GM23338 (cell line): Measurements from ENCODE around the gene ARL2BP. TPM values are rescaled to one million over a fixed set of nuclear protein-coding genes. Genes with fewer than 3 reads are reported as not detected.

Experiments
- ATAC-seq: fragments of 200-7000 bp; cut with Tn5 transposase; 3 replicates; pipeline ENCODE4 v1.9.1; 2020
- DNase-seq: peaks from one replicate; pipeline ENCODE4 v3.0.0-alpha.2; 2015; ENCODE audit warnings: low spot score
- H2AFZ ChIP-seq: fragments of 200-600 bp; sonication (generic); 2 replicates; pipeline ENCODE4 v1.8.0; 2016; ENCODE audit warnings: antibody characterized with exemption, mild to moderate bottlenecking, moderate library complexity
- H3F3A ChIP-seq: fragments of 200-600 bp; sonication (generic); replicated peaks from 2 replicates; pipeline ENCODE4 v1.8.0; 2017; ENCODE audit warnings: antibody characterized with exemption, mixed run types, low read depth
- H3K27ac ChIP-seq: fragments of 200-600 bp; sonication (generic); 2 replicates; pipeline ENCODE4 v1.6.1; 2016; ENCODE audit warnings: low read depth
- H3K27me3 ChIP-seq: fragments of 200-600 bp; sonication (generic); 2 replicates; pipeline ENCODE4 v1.8.0; 2016; ENCODE audit warnings: mild to moderate bottlenecking, mixed run types, moderate library complexity; ENCODE audit not compliant: insufficient read depth
- H3K36me3 ChIP-seq: fragments of 200-600 bp; sonication (generic); 2 replicates; pipeline ENCODE4 v1.8.0; 2016; ENCODE audit warnings: mild to moderate bottlenecking; ENCODE audit not compliant: insufficient read depth
- H3K4me1 ChIP-seq: fragments of 200-600 bp; sonication (generic); 2 replicates; pipeline ENCODE4 v1.8.0; 2016; ENCODE audit warnings: mild to moderate bottlenecking, moderate library complexity; ENCODE audit not compliant: insufficient read depth
- H3K4me2 ChIP-seq: fragments of 200-600 bp; sonication (generic); 2 replicates; pipeline ENCODE4 v1.7.1; 2017; ENCODE audit warnings: mixed run types
- H3K4me3 ChIP-seq: fragments of 200-600 bp; sonication (generic); 2 replicates; pipeline ENCODE4 v1.6.1; 2016; ENCODE audit warnings: mixed run types
- H3K79me2 ChIP-seq: fragments of 200-600 bp; sonication (generic); replicated peaks from 2 replicates; pipeline ENCODE4 v1.8.0; 2017; ENCODE audit warnings: mild to moderate bottlenecking; ENCODE audit not compliant: insufficient read depth
- H3K9me2 ChIP-seq: fragments of 200-600 bp; sonication (generic); 2 replicates; pipeline ENCODE4 v1.8.0; 2017; ENCODE audit not compliant: insufficient read depth
- H4K20me1 ChIP-seq: fragments of 200-600 bp; sonication (generic); replicated peaks from 2 replicates; pipeline ENCODE4 v1.8.0; 2017; ENCODE audit warnings: mild to moderate bottlenecking; ENCODE audit not compliant: insufficient read depth
- H3K27ac Mint-ChIP-seq: 2 replicates; pipeline ENCODE4 v1.8.0; 2020; ENCODE audit warnings: inconsistent platforms, mild to moderate bottlenecking, moderate library complexity, mixed read lengths
- H3K27me3 Mint-ChIP-seq: 3 replicates; pipeline ENCODE4 v1.8.0; 2022; ENCODE audit warnings: low read depth, mild to moderate bottlenecking, moderate library complexity, mixed read lengths, inconsistent platforms; ENCODE audit not compliant: insufficient read depth, poor library complexity
- H3K36me3 Mint-ChIP-seq: 3 replicates; pipeline ENCODE4 v1.8.0; 2021; ENCODE audit warnings: low read depth, mild to moderate bottlenecking, inconsistent platforms, moderate library complexity, mixed read lengths
- H3K4me1 Mint-ChIP-seq: 3 replicates; pipeline ENCODE4 v1.8.0; 2020; ENCODE audit warnings: mild to moderate bottlenecking, inconsistent platforms, mixed read lengths
- H3K4me3 Mint-ChIP-seq: 3 replicates; pipeline ENCODE4 v1.8.0; 2021; ENCODE audit warnings: moderate library complexity, mild to moderate bottlenecking, inconsistent platforms, mixed read lengths
- H3K9me3 Mint-ChIP-seq: 3 replicates; pipeline ENCODE4 v1.8.0; 2020; ENCODE audit warnings: moderate library complexity, mild to moderate bottlenecking, inconsistent platforms, mixed read lengths
- CREB1 ChIP-seq: fragments of 250-450 bp; sonication (Bioruptor Pico); IDR thresholded peaks from 2 replicates; pipeline ENCODE4 v1.5.0; 2020; ENCODE audit warnings: low read depth, mild to moderate bottlenecking, moderate library complexity
- EZH2 ChIP-seq: fragments of 200-600 bp; sonication (generic); IDR thresholded peaks from one replicate; pipeline ENCODE4 v1.8.0; 2017; ENCODE audit warnings: antibody characterized with exemption, mild to moderate bottlenecking, low read depth; ENCODE audit not compliant: unreplicated experiment
- EZH2phosphoT487 ChIP-seq: fragments of 200-600 bp; sonication (generic); IDR thresholded peaks from one replicate; pipeline ENCODE4 v1.8.1; 2018; ENCODE audit warnings: antibody characterized with exemption; ENCODE audit not compliant: unreplicated experiment
- JUNB ChIP-seq: IDR thresholded peaks from one replicate; pipeline ENCODE4 v1.6.1; 2016; ENCODE audit warnings: antibody characterized with exemption; ENCODE audit not compliant: unreplicated experiment
- NANOG ChIP-seq: IDR thresholded peaks from 2 replicates; pipeline ENCODE4 v1.6.1; 2016; ENCODE audit warnings: antibody characterized with exemption, borderline replicate concordance
- POLR2AphosphoS5 ChIP-seq: IDR thresholded peaks from 2 replicates; pipeline ENCODE4 v1.6.1; 2016; ENCODE audit warnings: antibody characterized with exemption, low read depth
- STAT1 ChIP-seq: IDR thresholded peaks from one replicate; pipeline ENCODE4 v1.6.1; 2016; ENCODE audit warnings: antibody characterized with exemption; ENCODE audit not compliant: unreplicated experiment
- ZNF114 ChIP-seq: fragments of 250-450 bp; sonication (Bioruptor Pico); IDR thresholded peaks from 2 replicates; pipeline ENCODE4 v1.5.0; 2020; ENCODE audit warnings: mild to moderate bottlenecking, moderate library complexity
- ZNF331 ChIP-seq: fragments of 250-450 bp; sonication (Bioruptor Pico); IDR thresholded peaks from 2 replicates; pipeline ENCODE4 v1.5.0; 2020; ENCODE audit warnings: low read depth, mild to moderate bottlenecking, moderate library complexity
- polyA plus RNA-seq: library from polyadenylated mRNA; unstranded; fragments of >200 nt; fragmentation: Nextera tagmentation; extraction: Ambion mirVana; gene quantifications from 2 replicates; pipeline ENCODE4 v1.2.1, GENCODE V29; 2016
- total RNA-seq: library from RNA; depleted of rRNA; stranded (reverse); fragments of >200 nt; shearing (Covaris generic); gene quantifications from 2 replicates; pipeline ENCODE4 v1.2.3, GENCODE V29; 2014
- TF ChIP-seq, protein P1 (sequence below), 2 experiments: fragments of 200-600 bp in 1 of 2; sonication (generic) in 1 of 2; conservative IDR thresholded peaks; 2 replicates each; pipeline versions ENCODE4 v1.5.1 to v1.6.1; 2016 to 2017; ENCODE audit warnings: antibody characterized with exemption in 2 of 2, low read depth in 2 of 2, mild to moderate bottlenecking in 2 of 2, moderate library complexity in 1 of 2
- TF ChIP-seq, protein P2 (sequence below): fragments of 250-450 bp; sonication (Bioruptor Pico); IDR thresholded peaks from 2 replicates; pipeline ENCODE4 v1.5.0; 2020; ENCODE audit warnings: mild to moderate bottlenecking, moderate library complexity
- TF ChIP-seq, protein P3 (sequence below): IDR thresholded peaks from 2 replicates; pipeline ENCODE4 v1.6.1; 2016; ENCODE audit warnings: antibody characterized with exemption
- TF ChIP-seq, protein P4 (sequence below): IDR thresholded peaks from one replicate; pipeline ENCODE4 v1.6.1; 2018; ENCODE audit warnings: antibody characterized with exemption; ENCODE audit not compliant: unreplicated experiment

Gene ARL2BP
- total and polyA plus RNA-seq, 2 experiments from 2014 or later, result 10.3 to 13.4 TPM

DNA sequence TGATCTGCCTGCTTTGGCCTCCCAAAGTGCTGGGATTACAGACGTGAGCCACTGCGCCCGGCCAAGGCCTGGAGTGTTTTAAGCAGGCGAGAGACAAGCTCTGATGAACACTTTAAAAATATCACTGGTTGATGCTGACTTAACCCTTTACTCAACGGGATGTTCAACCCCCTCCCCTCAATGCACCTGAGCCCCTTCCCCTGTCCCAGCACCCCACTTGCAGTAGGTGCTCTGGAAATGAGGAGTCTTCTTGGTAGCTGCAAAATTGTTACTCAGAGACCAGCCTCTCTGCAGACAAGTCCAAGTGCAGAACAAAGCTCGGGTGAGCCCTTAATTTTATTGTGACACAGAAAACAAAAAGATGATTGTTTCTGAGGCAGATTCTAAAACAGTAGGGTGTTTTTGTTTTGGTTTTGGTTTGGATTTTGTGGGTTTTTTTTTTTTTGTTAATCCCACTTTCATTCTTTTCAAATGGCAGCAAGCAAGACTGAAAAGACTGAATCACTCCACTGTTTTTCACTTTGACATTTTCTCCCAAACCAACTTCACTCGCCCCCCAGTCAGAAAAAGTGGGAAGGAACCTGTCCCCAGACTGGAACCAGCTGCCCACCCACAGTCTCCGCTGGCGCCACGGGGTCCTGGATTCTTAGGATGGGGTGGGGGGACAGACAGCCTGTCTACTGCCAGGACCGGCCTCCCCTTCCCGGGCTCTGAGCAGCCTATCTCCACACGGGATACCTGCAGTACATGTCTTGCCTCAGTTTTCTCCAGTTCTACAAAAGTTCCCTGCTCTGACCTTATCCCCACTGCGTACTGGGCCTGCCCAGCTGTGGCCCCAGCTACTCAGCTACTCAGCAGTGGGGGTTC, 44.6 kb downstream of the ARL2BP start:
- no peak for TF ChIP-seq EZH2
- TF ChIP-seq, protein P1, sequence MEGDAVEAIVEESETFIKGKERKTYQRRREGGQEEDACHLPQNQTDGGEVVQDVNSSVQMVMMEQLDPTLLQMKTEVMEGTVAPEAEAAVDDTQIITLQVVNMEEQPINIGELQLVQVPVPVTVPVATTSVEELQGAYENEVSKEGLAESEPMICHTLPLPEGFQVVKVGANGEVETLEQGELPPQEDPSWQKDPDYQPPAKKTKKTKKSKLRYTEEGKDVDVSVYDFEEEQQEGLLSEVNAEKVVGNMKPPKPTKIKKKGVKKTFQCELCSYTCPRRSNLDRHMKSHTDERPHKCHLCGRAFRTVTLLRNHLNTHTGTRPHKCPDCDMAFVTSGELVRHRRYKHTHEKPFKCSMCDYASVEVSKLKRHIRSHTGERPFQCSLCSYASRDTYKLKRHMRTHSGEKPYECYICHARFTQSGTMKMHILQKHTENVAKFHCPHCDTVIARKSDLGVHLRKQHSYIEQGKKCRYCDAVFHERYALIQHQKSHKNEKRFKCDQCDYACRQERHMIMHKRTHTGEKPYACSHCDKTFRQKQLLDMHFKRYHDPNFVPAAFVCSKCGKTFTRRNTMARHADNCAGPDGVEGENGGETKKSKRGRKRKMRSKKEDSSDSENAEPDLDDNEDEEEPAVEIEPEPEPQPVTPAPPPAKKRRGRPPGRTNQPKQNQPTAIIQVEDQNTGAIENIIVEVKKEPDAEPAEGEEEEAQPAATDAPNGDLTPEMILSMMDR (conservative IDR thresholded peaks at IDR 0.05; ENCODE audit: low read depth in 2 of 2), result no peak
- TF ChIP-seq, protein P2, sequence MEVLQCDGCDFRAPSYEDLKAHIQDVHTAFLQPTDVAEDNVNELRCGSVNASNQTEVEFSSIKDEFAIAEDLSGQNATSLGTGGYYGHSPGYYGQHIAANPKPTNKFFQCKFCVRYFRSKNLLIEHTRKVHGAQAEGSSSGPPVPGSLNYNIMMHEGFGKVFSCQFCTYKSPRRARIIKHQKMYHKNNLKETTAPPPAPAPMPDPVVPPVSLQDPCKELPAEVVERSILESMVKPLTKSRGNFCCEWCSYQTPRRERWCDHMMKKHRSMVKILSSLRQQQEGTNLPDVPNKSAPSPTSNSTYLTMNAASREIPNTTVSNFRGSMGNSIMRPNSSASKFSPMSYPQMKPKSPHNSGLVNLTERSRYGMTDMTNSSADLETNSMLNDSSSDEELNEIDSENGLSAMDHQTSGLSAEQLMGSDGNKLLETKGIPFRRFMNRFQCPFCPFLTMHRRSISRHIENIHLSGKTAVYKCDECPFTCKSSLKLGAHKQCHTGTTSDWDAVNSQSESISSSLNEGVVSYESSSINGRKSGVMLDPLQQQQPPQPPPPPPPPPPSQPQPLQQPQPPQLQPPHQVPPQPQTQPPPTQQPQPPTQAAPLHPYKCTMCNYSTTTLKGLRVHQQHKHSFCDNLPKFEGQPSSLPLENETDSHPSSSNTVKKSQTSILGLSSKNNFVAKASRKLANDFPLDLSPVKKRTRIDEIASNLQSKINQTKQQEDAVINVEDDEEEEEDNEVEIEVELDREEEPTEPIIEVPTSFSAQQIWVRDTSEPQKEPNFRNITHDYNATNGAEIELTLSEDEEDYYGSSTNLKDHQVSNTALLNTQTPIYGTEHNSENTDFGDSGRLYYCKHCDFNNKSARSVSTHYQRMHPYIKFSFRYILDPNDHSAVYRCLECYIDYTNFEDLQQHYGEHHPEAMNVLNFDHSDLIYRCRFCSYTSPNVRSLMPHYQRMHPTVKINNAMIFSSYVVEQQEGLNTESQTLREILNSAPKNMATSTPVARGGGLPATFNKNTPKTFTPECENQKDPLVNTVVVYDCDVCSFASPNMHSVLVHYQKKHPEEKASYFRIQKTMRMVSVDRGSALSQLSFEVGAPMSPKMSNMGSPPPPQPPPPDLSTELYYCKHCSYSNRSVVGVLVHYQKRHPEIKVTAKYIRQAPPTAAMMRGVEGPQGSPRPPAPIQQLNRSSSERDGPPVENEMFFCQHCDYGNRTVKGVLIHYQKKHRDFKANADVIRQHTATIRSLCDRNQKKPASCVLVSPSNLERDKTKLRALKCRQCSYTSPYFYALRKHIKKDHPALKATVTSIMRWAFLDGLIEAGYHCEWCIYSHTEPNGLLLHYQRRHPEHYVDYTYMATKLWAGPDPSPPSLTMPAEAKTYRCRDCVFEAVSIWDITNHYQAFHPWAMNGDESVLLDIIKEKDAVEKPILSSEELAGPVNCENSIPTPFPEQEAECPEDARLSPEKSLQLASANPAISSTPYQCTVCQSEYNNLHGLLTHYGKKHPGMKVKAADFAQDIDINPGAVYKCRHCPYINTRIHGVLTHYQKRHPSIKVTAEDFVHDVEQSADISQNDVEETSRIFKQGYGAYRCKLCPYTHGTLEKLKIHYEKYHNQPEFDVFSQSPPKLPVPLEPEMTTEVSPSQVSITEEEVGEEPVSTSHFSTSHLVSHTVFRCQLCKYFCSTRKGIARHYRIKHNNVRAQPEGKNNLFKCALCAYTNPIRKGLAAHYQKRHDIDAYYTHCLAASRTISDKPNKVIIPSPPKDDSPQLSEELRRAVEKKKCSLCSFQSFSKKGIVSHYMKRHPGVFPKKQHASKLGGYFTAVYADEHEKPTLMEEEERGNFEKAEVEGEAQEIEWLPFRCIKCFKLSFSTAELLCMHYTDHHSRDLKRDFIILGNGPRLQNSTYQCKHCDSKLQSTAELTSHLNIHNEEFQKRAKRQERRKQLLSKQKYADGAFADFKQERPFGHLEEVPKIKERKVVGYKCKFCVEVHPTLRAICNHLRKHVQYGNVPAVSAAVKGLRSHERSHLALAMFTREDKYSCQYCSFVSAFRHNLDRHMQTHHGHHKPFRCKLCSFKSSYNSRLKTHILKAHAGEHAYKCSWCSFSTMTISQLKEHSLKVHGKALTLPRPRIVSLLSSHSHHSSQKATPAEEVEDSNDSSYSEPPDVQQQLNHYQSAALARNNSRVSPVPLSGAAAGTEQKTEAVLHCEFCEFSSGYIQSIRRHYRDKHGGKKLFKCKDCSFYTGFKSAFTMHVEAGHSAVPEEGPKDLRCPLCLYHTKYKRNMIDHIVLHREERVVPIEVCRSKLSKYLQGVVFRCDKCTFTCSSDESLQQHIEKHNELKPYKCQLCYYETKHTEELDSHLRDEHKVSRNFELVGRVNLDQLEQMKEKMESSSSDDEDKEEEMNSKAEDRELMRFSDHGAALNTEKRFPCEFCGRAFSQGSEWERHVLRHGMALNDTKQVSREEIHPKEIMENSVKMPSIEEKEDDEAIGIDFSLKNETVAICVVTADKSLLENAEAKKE, result no peak
- TF ChIP-seq ZNF331 (CRISPR knock-in tag), result no peak
- TF ChIP-seq EZH2phosphoT487, result no peak
- no peak for TF ChIP-seq POLR2AphosphoS5
- no peak for TF ChIP-seq CREB1 (CRISPR knock-in tag)
- TF ChIP-seq STAT1, result no peak
- TF ChIP-seq, protein P3, sequence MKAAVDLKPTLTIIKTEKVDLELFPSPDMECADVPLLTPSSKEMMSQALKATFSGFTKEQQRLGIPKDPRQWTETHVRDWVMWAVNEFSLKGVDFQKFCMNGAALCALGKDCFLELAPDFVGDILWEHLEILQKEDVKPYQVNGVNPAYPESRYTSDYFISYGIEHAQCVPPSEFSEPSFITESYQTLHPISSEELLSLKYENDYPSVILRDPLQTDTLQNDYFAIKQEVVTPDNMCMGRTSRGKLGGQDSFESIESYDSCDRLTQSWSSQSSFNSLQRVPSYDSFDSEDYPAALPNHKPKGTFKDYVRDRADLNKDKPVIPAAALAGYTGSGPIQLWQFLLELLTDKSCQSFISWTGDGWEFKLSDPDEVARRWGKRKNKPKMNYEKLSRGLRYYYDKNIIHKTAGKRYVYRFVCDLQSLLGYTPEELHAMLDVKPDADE, result no peak
- TF ChIP-seq JUNB, result no peak
- TF ChIP-seq, protein P4, sequence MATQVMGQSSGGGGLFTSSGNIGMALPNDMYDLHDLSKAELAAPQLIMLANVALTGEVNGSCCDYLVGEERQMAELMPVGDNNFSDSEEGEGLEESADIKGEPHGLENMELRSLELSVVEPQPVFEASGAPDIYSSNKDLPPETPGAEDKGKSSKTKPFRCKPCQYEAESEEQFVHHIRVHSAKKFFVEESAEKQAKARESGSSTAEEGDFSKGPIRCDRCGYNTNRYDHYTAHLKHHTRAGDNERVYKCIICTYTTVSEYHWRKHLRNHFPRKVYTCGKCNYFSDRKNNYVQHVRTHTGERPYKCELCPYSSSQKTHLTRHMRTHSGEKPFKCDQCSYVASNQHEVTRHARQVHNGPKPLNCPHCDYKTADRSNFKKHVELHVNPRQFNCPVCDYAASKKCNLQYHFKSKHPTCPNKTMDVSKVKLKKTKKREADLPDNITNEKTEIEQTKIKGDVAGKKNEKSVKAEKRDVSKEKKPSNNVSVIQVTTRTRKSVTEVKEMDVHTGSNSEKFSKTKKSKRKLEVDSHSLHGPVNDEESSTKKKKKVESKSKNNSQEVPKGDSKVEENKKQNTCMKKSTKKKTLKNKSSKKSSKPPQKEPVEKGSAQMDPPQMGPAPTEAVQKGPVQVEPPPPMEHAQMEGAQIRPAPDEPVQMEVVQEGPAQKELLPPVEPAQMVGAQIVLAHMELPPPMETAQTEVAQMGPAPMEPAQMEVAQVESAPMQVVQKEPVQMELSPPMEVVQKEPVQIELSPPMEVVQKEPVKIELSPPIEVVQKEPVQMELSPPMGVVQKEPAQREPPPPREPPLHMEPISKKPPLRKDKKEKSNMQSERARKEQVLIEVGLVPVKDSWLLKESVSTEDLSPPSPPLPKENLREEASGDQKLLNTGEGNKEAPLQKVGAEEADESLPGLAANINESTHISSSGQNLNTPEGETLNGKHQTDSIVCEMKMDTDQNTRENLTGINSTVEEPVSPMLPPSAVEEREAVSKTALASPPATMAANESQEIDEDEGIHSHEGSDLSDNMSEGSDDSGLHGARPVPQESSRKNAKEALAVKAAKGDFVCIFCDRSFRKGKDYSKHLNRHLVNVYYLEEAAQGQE, result no peak
- no peak for TF ChIP-seq NANOG
- no peak for TF ChIP-seq ZNF114
- Histone ChIP-seq H2AFZ (no peak overlapping the region; the same call in 1 of the 2 replicates), H3K9me2 (no peaks in the 10 kb centered on the region), H3K27ac (no peak overlapping the region), H3K36me3 (no peaks in the 10 kb centered on the region), H3F3A (no peaks in the 10 kb centered on the region), H3K79me2 (no peaks in the 10 kb centered on the region), H3K4me1 (no peaks in the 10 kb centered on the region), H4K20me1 (no peaks in the 10 kb centered on the region), H3K4me3 (no peak overlapping the region), H3K4me2 (no peak overlapping the region), H3K27me3 (peaks cover 12% of the 10 kb centered on the region)
- no peak overlapping the region for H3K4me3 Mint-ChIP-seq
- H3K36me3 Mint-ChIP-seq, result no peaks in the 10 kb centered on the region
- no peak for DNase-seq
- peaks cover 13% of the 10 kb centered on the region for H3K27me3 Mint-ChIP-seq
- no peak for ATAC-seq
- no peaks in the 10 kb centered on the region for H3K4me1 Mint-ChIP-seq
- H3K9me3 Mint-ChIP-seq, result no peaks in the 10 kb centered on the region
- H3K27ac Mint-ChIP-seq, result no peak overlapping the region
